Measurements from ENCODE around the gene ZNF782.
"Not testable (repeated sequence)": the region's sequence is repeated elsewhere in the genome, so short reads cannot be mapped to it uniquely, and the experiment has no call there.

Gene ZNF782

DNA sequence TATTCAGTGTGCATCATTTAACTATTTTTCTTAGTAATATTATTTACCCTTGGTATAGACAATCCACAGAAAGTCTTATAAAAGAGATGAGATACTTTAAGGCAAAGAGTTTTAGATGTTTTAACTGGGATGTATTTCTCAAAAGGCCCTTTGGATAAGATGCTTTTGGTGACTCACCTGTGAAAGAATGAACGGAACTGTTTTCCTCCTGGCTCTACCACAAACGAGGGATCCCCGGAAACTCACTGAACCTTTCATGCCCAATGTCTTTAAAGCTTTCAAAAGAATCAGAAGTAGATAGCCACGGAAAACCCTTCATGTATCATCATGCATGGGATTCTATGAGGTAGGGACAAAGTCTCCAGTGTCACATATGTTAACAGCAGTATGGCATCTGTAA, 1.6 kb downstream of the ZNF782 start:
- no peak for DNase-seq

DNA sequence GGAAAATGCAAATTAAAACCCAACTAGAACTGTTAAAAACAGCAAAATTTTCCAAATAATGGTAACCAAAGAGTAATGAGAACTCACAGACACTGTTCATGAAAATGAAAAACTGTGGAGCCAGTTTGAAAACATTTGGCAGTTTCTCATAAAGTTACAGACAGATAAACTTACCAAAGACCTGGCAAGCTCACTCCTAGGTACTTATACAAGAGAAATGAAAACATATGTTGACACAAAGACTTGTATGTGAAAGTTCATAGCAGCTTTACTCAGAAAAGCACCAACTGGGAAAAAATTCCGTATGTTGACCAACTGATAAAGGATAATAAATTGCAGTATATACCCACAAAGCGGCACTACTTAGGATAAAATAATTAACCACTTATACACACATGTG, 10.3 kb downstream of the ZNF782 start:
- DNase-seq, result no peak

DNA sequence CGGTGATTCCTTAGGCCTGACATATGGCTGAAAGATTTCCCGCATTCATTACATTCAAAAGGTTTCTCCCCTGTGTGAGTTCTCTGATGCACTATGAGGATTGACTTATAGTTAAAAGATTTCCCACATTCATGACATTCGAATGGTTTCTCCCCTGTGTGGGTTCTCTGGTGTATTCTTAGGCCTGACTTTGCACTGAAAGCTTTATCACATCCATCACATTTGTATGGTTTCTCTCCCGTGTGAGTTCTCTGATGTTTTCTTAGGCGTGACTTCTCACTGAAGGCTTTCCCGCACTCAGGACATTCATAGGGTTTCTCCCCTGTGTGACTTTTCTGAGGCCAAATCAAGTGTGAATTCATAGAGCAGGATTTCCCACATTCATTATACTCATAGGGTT, 35.8 kb downstream of the ZNF782 start:
- no peak for DNase-seq

DNA sequence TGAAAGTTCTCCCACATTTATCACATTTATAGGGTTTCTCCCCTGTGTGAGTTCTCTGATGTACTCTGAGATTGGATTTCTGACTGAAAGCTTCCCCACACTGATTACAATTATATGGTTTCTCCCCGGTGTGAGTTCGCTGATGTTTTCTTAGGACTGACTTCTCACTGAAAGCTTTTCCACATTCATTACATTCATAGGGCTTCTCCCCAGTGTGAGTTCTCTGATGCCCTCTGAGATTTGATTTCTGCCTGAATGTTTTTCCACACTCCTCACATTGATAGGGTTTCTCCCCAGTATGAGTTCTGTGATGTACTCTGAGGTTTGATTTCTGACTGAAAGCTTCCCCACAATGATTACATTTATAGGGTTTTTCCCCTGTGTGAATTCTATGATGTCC, 36.3 kb downstream of the ZNF782 start:
- DNase-seq, result no peak

DNA sequence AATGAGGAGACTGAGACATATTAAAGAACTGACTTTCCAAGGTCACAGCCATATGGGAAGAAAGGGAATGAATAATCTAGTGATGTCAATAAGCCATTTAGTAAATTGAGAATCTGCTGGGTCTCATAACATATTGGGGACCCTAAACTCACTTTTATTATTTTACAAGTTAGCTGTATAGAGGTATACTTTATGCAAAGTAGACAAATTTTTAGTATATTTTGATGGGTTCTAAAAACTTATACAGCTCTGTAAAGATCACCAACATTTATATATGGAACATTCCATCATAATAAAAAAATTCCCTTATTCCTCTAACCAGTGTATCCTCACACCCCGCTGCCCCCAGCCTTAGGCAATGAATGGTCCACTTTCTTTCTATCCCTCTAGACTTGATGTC, 40.7 kb downstream of the ZNF782 start:
- no peak for DNase-seq

DNA sequence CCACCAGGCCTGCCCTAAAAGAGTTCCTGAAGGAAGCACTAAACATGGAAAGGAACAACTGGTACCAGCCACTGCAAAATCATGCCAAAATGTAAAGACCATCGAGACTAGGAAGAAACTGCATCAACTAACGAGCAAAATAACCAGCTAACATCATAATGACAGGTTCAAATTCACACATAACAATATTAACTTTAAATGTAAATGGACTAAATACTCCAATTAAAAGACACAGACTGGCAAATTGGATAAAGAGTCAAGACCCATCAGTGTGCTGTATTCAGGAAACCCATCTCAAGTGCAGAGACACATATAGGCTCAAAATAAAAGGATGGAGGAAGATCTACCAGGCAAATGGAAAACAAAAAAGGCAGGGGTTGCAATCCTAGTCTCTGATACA, 55.4 kb downstream of the ZNF782 start:
- not testable (repeated sequence) for DNase-seq

DNA sequence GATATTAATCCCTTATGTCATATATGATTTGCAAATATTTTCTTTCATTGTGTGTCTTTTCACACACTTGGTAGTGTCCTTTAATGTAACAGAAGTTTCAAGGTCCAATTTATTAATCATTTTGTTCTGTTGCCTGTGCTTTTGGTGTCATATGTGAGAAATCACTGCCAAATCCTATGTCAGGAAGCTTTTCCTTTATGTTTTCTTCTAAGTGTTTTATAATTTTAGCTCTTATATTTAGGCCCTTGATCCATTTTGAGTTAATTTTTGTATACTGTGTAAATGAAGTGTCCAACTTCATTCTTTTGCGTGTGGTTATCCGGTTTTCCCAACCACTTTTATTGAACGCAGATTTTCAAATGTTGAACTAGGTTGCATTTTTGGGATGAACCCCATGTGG, 70.3 kb downstream of the ZNF782 start:
- no peak for DNase-seq

DNA sequence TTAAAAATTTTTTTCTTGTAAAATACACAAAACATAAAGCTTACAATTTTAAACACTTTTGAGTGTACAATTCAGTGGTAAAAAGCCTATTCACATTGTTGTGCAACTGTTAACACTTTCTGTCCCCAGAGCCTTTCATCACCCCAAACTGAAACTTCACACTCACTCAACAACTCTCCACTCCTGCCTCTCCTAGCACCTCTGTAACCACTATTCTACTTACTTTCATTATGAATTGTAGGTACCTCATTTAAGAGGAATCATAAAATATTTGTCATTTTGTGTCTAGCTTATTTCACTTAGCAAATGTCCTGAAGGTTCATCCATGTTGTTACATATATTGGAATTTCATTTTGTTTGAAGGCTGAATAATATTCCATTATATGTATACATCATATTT, 72.1 kb downstream of the ZNF782 start:
- DNase-seq, result no peak

DNA sequence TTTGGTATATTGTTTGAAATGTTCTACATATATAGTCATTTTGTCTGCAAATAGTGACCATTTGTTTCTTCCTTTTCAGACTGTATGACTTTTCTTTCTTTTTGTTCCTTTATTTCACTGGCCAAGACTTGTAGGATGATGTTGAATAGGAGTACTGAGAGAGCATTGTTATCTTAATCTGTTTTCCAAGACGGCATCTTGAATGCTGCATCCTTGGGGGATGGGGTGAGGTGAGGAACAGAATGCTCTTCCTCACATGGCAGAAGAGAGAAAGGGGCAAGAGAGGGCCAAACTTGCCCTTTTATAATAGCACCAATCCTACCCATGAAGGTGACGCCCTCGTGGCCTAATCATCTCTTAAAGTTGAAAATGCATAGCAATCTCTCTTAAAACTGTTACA, 72.8 kb downstream of the ZNF782 start:
- DNase-seq, result no peak

DNA sequence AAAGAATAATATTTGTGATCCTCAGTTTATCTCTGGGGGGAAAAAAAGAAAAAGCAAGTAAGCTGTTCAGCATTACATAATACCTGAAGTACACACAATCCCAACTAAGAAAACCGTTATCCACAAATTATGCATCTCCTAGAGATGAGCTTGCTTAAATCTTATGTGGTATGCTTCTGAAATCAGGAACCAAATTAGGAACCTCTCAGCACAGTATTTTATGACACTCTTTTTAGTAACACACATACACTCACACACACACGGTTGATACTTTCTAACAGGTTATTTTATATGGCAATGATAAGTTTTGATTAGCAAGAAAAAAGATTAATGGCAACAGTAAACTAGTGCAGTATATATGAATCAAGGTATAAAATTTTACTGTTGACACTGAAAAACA, 75.2 kb downstream of the ZNF782 start:
- no peak for DNase-seq

DNA sequence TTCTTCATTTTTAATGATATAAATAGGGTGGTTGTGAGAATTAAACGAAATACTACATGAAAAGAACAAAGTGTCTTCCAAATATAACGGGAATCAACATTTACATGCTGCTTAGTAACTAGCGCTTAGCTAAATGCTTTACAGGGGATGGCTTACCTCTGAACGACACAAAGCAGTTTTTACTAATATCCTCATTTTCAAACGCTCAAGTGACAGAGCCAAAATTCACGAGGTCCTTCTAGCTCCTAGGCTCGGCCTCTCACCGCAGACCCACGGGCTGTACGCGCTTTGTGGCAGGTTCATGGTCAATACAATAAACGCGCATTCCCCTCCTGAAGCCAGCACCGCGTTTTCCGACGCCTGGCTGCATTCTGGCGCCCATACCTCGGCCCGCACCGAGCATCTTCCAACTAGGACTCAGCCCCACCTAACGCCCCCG, 76.9 kb downstream of the ZNF782 start:
- no peak for DNase-seq

DNA sequence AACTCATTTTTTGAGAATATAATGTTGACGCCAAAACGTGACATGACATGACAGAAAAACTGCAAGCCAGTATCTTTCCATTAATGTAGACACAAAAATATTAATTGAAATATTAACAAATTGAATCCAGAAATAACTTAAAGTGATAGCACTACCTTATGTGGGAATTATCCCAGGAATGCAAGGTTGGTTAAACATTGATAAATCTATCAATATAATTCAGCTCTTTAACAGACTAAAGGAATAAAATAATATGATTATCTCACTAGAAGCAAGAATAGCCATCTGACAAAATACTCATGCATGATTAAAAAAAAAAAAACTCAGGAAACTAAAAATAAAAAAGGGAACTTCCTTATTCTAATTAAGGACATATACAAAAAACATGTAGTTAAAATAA, 83.2 kb downstream of the ZNF782 start:
- DNase-seq, result no peak

DNA sequence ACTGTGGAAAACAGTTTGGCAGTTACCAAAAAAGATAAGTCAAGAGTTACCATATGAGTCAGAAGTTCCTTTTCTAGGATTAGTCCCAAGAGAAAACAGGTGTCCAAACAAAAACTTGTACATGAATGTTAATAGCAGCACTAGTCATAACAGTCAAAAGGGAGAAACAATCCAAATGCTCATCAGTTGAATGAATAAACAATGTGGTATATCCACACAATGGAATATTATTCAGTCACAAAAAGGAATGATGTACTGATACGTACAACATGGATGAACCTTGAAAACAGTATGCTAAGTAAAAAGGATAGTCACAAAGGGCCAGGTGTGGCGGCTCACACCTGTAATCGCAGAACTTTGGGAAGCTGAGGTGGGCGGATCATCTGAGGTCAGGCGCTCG, 84.3 kb downstream of the ZNF782 start:
- no peak for DNase-seq
